Measurements from ENCODE around the gene KATNB1. TPM values are rescaled to one million over a fixed set of nuclear protein-coding genes. Genes with fewer than 3 reads are reported as not detected.
A peak's percentile ranks its signal among the peaks of the same experiment; 100 is the strongest.
"Not testable (repeated sequence)": the region's sequence is repeated elsewhere in the genome, so short reads cannot be mapped to it uniquely, and the experiment has no call there.

KATNB1 gene
- polyA plus RNA-seq, 3 donors, result 16.9 to 35.6 (median 17.7) TPM

DNA sequence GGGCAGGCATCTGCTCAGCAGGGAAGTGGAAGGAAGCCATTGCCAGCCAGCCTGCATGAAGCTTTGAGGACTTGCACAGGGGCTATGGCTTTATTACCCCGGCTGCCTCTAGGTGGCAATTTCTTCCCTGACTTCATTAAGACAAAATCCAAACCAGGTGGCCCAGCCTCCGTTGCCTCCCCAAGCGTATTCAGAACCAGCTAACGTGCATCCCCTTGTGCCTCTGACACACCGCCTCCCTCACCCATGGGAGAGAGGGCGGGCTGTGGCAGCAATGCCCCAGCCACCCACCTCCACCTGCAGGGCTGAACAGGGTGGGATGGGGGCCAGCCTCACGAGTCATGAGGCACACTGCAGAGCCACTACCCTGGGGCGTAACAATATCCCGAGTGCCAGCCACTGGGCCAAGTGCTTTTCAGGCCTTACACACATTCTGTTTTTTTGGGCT is 59.9 kb downstream of the KATNB1 start:
- Histone ChIP-seq H2AFZ (ENCODE audit: insufficient read depth, low read depth, low read length, poor library complexity, severe bottlenecking) (no peak overlapping the region), H4K20me1 (ENCODE audit: insufficient read depth, low read length) (no peaks in the 10 kb centered on the region), H3K36me3 (replicated peaks in 1 of 2; ENCODE audit: control insufficient read depth in 1 of 2, insufficient read depth in 2 of 2, low read length in 2 of 2) (no peaks in the 10 kb centered on the region), H3K27ac (ENCODE audit: low read depth in 1 of 2, low read length in 2 of 2) (no peak overlapping the region), H3K9me3 (replicated peaks in 1 of 2; ENCODE audit: control insufficient read depth in 1 of 2, insufficient read depth in 1 of 2, low read length in 2 of 2) (no peaks in the 10 kb centered on the region), H3K4me1 (ENCODE audit: control insufficient read depth in 1 of 2, insufficient read depth in 2 of 2, low read length in 2 of 2) (peaks cover 14 to 15% of the 10 kb centered on the region in 2 donors), H3K4me3 (replicated peaks in 1 of 3; ENCODE audit: low read depth in 2 of 3, low read length in 3 of 3) (no peak overlapping the region), H3K79me2 (ENCODE audit: insufficient read depth, low read length) (no peaks in the 10 kb centered on the region), H3K27me3 (ENCODE audit: control insufficient read depth in 2 of 2, insufficient read depth in 2 of 2, low read length in 2 of 2) (peaks cover 0 to 15% of the 10 kb centered on the region in 2 donors), H3K4me2 (replicated peaks; ENCODE audit: extremely low read depth, low read length, poor library complexity, severe bottlenecking) (no peak overlapping the region), H3K9ac (ENCODE audit: insufficient read depth, low read length, poor library complexity, severe bottlenecking) (no peak overlapping the region)
- intact Hi-C loops (cut with micrococcal nuclease), result no loop called here
- H3K4me1 Mint-ChIP-seq, result peaks cover 19% of the 10 kb centered on the region
- DNase-seq, result peak in 1 of 3 donors; percentile 20
- peak overlapping the region in 1 of 7 donors; percentile 36 for H3K27ac Mint-ChIP-seq
- H3K36me3 Mint-ChIP-seq, result peaks cover 0 to 3% of the 10 kb centered on the region in 2 donors
- WGBS (ENCODE audit: insufficient coverage), result 44% methylated on average over 3 of the region's 9 CpGs
- TF ChIP-seq, protein P1, sequence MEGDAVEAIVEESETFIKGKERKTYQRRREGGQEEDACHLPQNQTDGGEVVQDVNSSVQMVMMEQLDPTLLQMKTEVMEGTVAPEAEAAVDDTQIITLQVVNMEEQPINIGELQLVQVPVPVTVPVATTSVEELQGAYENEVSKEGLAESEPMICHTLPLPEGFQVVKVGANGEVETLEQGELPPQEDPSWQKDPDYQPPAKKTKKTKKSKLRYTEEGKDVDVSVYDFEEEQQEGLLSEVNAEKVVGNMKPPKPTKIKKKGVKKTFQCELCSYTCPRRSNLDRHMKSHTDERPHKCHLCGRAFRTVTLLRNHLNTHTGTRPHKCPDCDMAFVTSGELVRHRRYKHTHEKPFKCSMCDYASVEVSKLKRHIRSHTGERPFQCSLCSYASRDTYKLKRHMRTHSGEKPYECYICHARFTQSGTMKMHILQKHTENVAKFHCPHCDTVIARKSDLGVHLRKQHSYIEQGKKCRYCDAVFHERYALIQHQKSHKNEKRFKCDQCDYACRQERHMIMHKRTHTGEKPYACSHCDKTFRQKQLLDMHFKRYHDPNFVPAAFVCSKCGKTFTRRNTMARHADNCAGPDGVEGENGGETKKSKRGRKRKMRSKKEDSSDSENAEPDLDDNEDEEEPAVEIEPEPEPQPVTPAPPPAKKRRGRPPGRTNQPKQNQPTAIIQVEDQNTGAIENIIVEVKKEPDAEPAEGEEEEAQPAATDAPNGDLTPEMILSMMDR (IDR thresholded peaks at IDR 0.05), result peak; percentile 32
- peaks cover 0 to 4% (median 0%) of the 10 kb centered on the region in 7 donors for H3K9me3 Mint-ChIP-seq
- peaks cover 12 to 31% (median 13%) of the 10 kb centered on the region in 3 donors for H3K27me3 Mint-ChIP-seq (ENCODE audit: low read depth in 3 of 3)
- no peak overlapping the region for H3K4me3 Mint-ChIP-seq

DNA sequence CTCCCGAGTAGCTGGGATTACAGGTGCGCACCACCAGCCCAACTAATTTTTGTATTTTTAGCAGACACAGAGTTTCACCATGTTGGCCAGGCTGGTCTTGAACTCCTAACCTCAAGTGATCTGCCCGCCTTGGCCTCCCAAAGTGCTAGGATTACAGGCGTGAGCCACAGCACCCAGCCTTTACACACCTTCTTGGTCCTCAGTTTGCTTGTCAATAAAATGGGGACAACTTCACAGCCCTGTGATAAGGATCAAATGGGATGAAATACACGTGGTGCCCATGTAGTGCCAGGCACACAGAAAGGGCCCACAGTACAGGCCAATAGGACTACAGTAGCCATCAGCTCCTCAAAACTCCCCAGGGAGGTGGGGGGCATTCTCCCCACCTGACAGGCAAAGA is 60.4 kb downstream of the KATNB1 start:
- WGBS (ENCODE audit: insufficient coverage), result 93% methylated on average over 2 of the region's 5 CpGs
- not testable (repeated sequence) for H3K9ac ChIP-seq (ENCODE audit: insufficient read depth, low read length, poor library complexity, severe bottlenecking)
- peak overlapping the region in 1 of 7 donors; percentile 18 for H3K27ac Mint-ChIP-seq

More for the DNA sequence above, 60.4 kb downstream of the KATNB1 start:
- H3K36me3 Mint-ChIP-seq; H3K4me2 ChIP-seq (replicated peaks; ENCODE audit: extremely low read depth, low read length, poor library complexity, severe bottlenecking); H2AFZ ChIP-seq (ENCODE audit: insufficient read depth, low read depth, low read length, poor library complexity, severe bottlenecking); H3K79me2 ChIP-seq (ENCODE audit: insufficient read depth, low read length); H3K27ac ChIP-seq (ENCODE audit: low read depth in 1 of 2, low read length in 2 of 2); H3K4me3 ChIP-seq (replicated peaks in 1 of 3; ENCODE audit: low read depth in 2 of 3, low read length in 3 of 3); H3K9me3 Mint-ChIP-seq; H3K4me3 Mint-ChIP-seq; intact Hi-C loops (cut with micrococcal nuclease); H3K9me3 ChIP-seq (replicated peaks in 1 of 2; ENCODE audit: control insufficient read depth in 1 of 2, insufficient read depth in 1 of 2, low read length in 2 of 2); DNase-seq; H3K36me3 ChIP-seq (replicated peaks in 1 of 2; ENCODE audit: control insufficient read depth in 1 of 2, insufficient read depth in 2 of 2, low read length in 2 of 2); H4K20me1 ChIP-seq (ENCODE audit: insufficient read depth, low read length): not testable (repeated sequence)
- Histone ChIP-seq H3K27me3 (ENCODE audit: control insufficient read depth in 2 of 2, insufficient read depth in 2 of 2, low read length in 2 of 2) (peaks cover under 1 to 21% of the 10 kb centered on the region in 2 donors), H3K4me1 (ENCODE audit: control insufficient read depth in 1 of 2, insufficient read depth in 2 of 2, low read length in 2 of 2) (peaks cover 20 to 21% of the 10 kb centered on the region in 2 donors)
- Mint-ChIP-seq H3K27me3 (ENCODE audit: low read depth in 3 of 3) (peaks cover 16 to 37% (median 17%) of the 10 kb centered on the region in 3 donors), H3K4me1 (peaks cover 25% of the 10 kb centered on the region)

Measured in CD14-positive monocyte (primary cell).